H9 (cell line): Measurements from ENCODE around the gene MSI2. TPM values are rescaled to one million over a fixed set of nuclear protein-coding genes. Genes with fewer than 3 reads are reported as not detected.

Source experiments
- DNase-seq: peaks from one replicate; pipeline ENCODE4 v3.0.0-alpha.2; 2017
- H2AFZ ChIP-seq: one replicate; pipeline ENCODE4 v1.6.1; 2013; ENCODE audit warnings: mild to moderate bottlenecking, low read length, control low read depth, moderate library complexity
- H2AK5ac ChIP-seq: 2 replicates; pipeline ENCODE4 v1.6.1; 2013; ENCODE audit warnings: low read length, control low read depth, mixed read lengths; ENCODE audit not compliant: insufficient read length
- H2BK120ac ChIP-seq: one replicate; pipeline ENCODE4 v1.6.1; 2013; ENCODE audit warnings: low read depth, mild to moderate bottlenecking, low read length, control low read depth, inconsistent platforms; ENCODE audit not compliant: poor library complexity, severe bottlenecking
- H2BK12ac ChIP-seq: 2 replicates; pipeline ENCODE4 v1.6.1; 2013; ENCODE audit warnings: low read length, control low read depth, mixed read lengths, low read depth; ENCODE audit not compliant: insufficient read length
- H2BK15ac ChIP-seq: 2 replicates; pipeline ENCODE4 v1.6.1; 2013; ENCODE audit warnings: low read depth, low read length, control low read depth
- H2BK20ac ChIP-seq: one replicate; pipeline ENCODE4 v1.6.1; 2013; ENCODE audit warnings: low read depth, mild to moderate bottlenecking, low read length, control low read depth, inconsistent platforms; ENCODE audit not compliant: poor library complexity, severe bottlenecking
- H2BK5ac ChIP-seq: 2 replicates; pipeline ENCODE4 v1.6.1; 2013; ENCODE audit warnings: low read length, control low read depth, mixed read lengths; ENCODE audit not compliant: insufficient read length
- H3K14ac ChIP-seq: 2 replicates; pipeline ENCODE4 v1.6.1; 2013; ENCODE audit warnings: low read length, control low read depth; ENCODE audit not compliant: insufficient read depth
- H3K18ac ChIP-seq: 2 replicates; pipeline ENCODE4 v1.6.1; 2013; ENCODE audit warnings: low read depth, mild to moderate bottlenecking, mixed read lengths, low read length, control low read depth; ENCODE audit not compliant: insufficient read length
- H3K23ac ChIP-seq: 2 replicates; pipeline ENCODE4 v1.6.1; 2013; ENCODE audit warnings: low read length, control low read depth, mixed read lengths, low read depth; ENCODE audit not compliant: insufficient read length
- H3K23me2 ChIP-seq: 2 replicates; pipeline ENCODE4 v1.6.1; 2013; ENCODE audit warnings: low read depth, mild to moderate bottlenecking, mixed read lengths, low read length, control low read depth; ENCODE audit not compliant: insufficient read length, poor library complexity, severe bottlenecking
- H3K27ac ChIP-seq: 2 replicates; pipeline ENCODE4 v1.5.1; 2013; ENCODE audit warnings: low read length, control low read depth, mixed read lengths, low read depth; ENCODE audit not compliant: insufficient read length
- H3K27me3 ChIP-seq: 2 replicates; pipeline ENCODE4 v1.6.1; 2013; ENCODE audit warnings: low read length, control low read depth, inconsistent platforms; ENCODE audit not compliant: insufficient read depth
- H3K4ac ChIP-seq: 2 replicates; pipeline ENCODE4 v1.6.1; 2013; ENCODE audit warnings: low read depth, mild to moderate bottlenecking, control low read depth, inconsistent platforms, low read length, moderate library complexity
- H3K4me1 ChIP-seq: 2 replicates; pipeline ENCODE4 v1.6.1; 2013; ENCODE audit warnings: low read length, control low read depth, inconsistent platforms; ENCODE audit not compliant: insufficient read depth
- H3K4me2 ChIP-seq: 2 replicates; pipeline ENCODE4 v1.6.1; 2013; ENCODE audit warnings: low read length, control low read depth, mixed read lengths; ENCODE audit not compliant: insufficient read length, insufficient read depth
- H3K56ac ChIP-seq: 2 replicates; pipeline ENCODE4 v1.6.1; 2013; ENCODE audit warnings: low read depth, mild to moderate bottlenecking, mixed read lengths, low read length, control low read depth; ENCODE audit not compliant: insufficient read length
- H3K79me1 ChIP-seq: 2 replicates; pipeline ENCODE4 v1.6.1; 2013; ENCODE audit warnings: low read depth, mild to moderate bottlenecking, moderate library complexity, low read length, control low read depth, inconsistent platforms; ENCODE audit not compliant: insufficient read depth, poor library complexity, severe bottlenecking
- H3K79me2 ChIP-seq: 2 replicates; pipeline ENCODE4 v1.6.1; 2013; ENCODE audit warnings: low read length, control low read depth, inconsistent platforms; ENCODE audit not compliant: insufficient read depth
- H3K9ac ChIP-seq: 2 replicates; pipeline ENCODE4 v1.6.1; 2013; ENCODE audit warnings: low read length, control low read depth, mixed read lengths; ENCODE audit not compliant: insufficient read length; ENCODE audit errors: extremely low read depth
- H3K9me3 ChIP-seq: one replicate; pipeline ENCODE4 v1.6.1; 2013; ENCODE audit warnings: low read depth, low read length, inconsistent platforms; ENCODE audit not compliant: control insufficient read depth
- H3T11ph ChIP-seq: one replicate; pipeline ENCODE4 v1.6.1; 2013; ENCODE audit warnings: mild to moderate bottlenecking, low read length, control low read depth, inconsistent platforms
- H4K20me1 ChIP-seq: one replicate; pipeline ENCODE4 v1.6.1; 2013; ENCODE audit not compliant: control insufficient read depth, insufficient read length, insufficient read depth
- H4K5ac ChIP-seq: 2 replicates; pipeline ENCODE4 v1.6.1; 2013; ENCODE audit warnings: low read depth, mild to moderate bottlenecking, mixed read lengths, low read length, control low read depth; ENCODE audit not compliant: insufficient read length
- H4K8ac ChIP-seq: replicated peaks from 2 replicates; pipeline ENCODE4 v1.6.1; 2013; ENCODE audit warnings: low read length, control low read depth, mixed read lengths, low read depth; ENCODE audit not compliant: insufficient read length
- H4K91ac ChIP-seq: 2 replicates; pipeline ENCODE4 v1.6.1; 2013; ENCODE audit warnings: low read depth, mild to moderate bottlenecking, moderate library complexity, mixed read lengths, low read length, control low read depth; ENCODE audit not compliant: insufficient read length
- H3K27ac Mint-ChIP-seq, 3 experiments: 2 replicates in 2 of 3; 3 replicates in 1 of 3; pipeline ENCODE4 v1.8.0; 2020 to 2021; ENCODE audit warnings: mixed read lengths in 3 of 3, mild to moderate bottlenecking in 1 of 3, moderate library complexity in 1 of 3
- H3K27me3 Mint-ChIP-seq: 2 replicates; pipeline ENCODE4 v1.8.0; 2021; ENCODE audit warnings: low read depth, mild to moderate bottlenecking, moderate library complexity, mixed read lengths
- H3K36me3 Mint-ChIP-seq, 3 experiments: 2 replicates in 2 of 3; 3 replicates in 1 of 3; pipeline ENCODE4 v1.8.0; 2020 to 2021; ENCODE audit warnings: low read depth in 3 of 3, mixed read lengths in 3 of 3; ENCODE audit not compliant: insufficient read depth in 1 of 3
- H3K4me1 Mint-ChIP-seq, 2 experiments: 2 replicates each; pipeline ENCODE4 v1.8.0; 2020; ENCODE audit warnings: mixed read lengths in 2 of 2
- H3K4me3 Mint-ChIP-seq, 2 experiments: 2 replicates in 1 of 2; 3 replicates in 1 of 2; pipeline ENCODE4 v1.8.0; 2020 to 2021; ENCODE audit warnings: mild to moderate bottlenecking in 2 of 2, mixed read lengths in 2 of 2, moderate library complexity in 1 of 2
- H3K9me3 Mint-ChIP-seq, 2 experiments: 2 replicates in 1 of 2; 3 replicates in 1 of 2; pipeline ENCODE4 v1.8.0; 2020; ENCODE audit warnings: mild to moderate bottlenecking in 2 of 2, mixed read lengths in 2 of 2, moderate library complexity in 1 of 2
- WGBS: extraction: QIAGEN DNeasy Blood & Tissue Kit; methylation state at CpG from one replicate; pipeline ENCODE4 v1.1.7; 2013; ENCODE audit warnings: missing lambda C conversion rate, low lambda C conversion rate, mixed read lengths; ENCODE audit not compliant: insufficient read length; ENCODE audit errors: extremely low coverage; 5-methylcytosine and 5-hydroxymethylcytosine counted together
- total RNA-seq: library from RNA; stranded (reverse); gene quantifications from 2 replicates; pipeline ENCODE4 v1.2.1, GENCODE V29; 2021
- TF ChIP-seq, protein P1 (sequence below): fragments of 200-600 bp; sonication (generic); conservative IDR thresholded peaks from 3 replicates; pipeline ENCODE4 v1.8.0; 2021; ENCODE audit warnings: antibody characterized with exemption, mild to moderate bottlenecking

Gene MSI2
- total RNA-seq, 1 experiment from 2014 or later, result 98.5 TPM

DNA sequence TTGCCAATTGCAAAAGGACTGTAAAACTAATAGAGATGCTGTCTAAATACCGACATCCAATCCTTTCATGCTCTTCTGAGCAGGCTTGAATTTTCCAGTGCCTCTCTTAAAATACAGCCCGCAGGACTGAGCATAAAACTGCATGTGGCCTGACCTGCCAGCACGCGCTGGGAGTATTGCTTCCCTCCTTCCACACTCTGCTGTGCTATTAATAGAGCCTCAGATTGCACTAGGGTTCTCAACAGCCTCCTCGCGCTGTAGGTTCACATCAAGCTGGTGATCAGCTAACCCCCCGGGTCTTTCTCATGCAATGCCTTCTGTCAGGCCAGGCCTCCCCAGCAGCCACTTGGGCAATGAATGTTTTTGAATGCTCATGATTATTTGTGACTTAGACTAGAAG lies 14.2 kb upstream of the MSI2 start:
- no peak overlapping the region for H2BK12ac ChIP-seq
- no peaks in the 10 kb centered on the region for H3K23me2 ChIP-seq
- no peak overlapping the region for H2BK120ac ChIP-seq
- Mint-ChIP-seq H3K27ac (no peak overlapping the region), H3K27me3 (peaks cover 7% of the 10 kb centered on the region), H3K9me3 (no peaks in the 10 kb centered on the region; a peak in 1 of 5 replicates), H3K4me3 (no peak overlapping the region), H3K4me1 (peaks cover 11 to 18% of the 10 kb centered on the region in 2 experiments), H3K36me3 (no peaks in the 10 kb centered on the region)
- no peaks in the 10 kb centered on the region for H3K9me3 ChIP-seq
- H4K91ac ChIP-seq, result no peak overlapping the region
- DNase-seq, result no peak
- H2AK5ac ChIP-seq, result no peak overlapping the region
- H3K27ac ChIP-seq, result no peak overlapping the region
- H3K23ac ChIP-seq, result no peak overlapping the region
- no peak overlapping the region for H3K14ac ChIP-seq
- no peaks in the 10 kb centered on the region for H3K79me2 ChIP-seq
- no peaks in the 10 kb centered on the region for H4K20me1 ChIP-seq
- no CpG with 5 or more reads among the region's 7 CpGs for WGBS
- H3T11ph ChIP-seq, result no peak overlapping the region
- no peaks in the 10 kb centered on the region for H3K79me1 ChIP-seq
- no peak overlapping the region for H3K4me2 ChIP-seq
- TF ChIP-seq, protein P1, sequence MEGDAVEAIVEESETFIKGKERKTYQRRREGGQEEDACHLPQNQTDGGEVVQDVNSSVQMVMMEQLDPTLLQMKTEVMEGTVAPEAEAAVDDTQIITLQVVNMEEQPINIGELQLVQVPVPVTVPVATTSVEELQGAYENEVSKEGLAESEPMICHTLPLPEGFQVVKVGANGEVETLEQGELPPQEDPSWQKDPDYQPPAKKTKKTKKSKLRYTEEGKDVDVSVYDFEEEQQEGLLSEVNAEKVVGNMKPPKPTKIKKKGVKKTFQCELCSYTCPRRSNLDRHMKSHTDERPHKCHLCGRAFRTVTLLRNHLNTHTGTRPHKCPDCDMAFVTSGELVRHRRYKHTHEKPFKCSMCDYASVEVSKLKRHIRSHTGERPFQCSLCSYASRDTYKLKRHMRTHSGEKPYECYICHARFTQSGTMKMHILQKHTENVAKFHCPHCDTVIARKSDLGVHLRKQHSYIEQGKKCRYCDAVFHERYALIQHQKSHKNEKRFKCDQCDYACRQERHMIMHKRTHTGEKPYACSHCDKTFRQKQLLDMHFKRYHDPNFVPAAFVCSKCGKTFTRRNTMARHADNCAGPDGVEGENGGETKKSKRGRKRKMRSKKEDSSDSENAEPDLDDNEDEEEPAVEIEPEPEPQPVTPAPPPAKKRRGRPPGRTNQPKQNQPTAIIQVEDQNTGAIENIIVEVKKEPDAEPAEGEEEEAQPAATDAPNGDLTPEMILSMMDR, result no peak
- no peak overlapping the region for H4K5ac ChIP-seq
- H2AFZ ChIP-seq, result no peak overlapping the region
- no peak overlapping the region for H2BK20ac ChIP-seq
- no peak overlapping the region for H2BK5ac ChIP-seq
- H3K18ac ChIP-seq, result no peak overlapping the region
- H4K8ac ChIP-seq, result no peak overlapping the region
- H3K9ac ChIP-seq, result no peak overlapping the region
- no peak overlapping the region for H2BK15ac ChIP-seq
- no peaks in the 10 kb centered on the region for H3K27me3 ChIP-seq
- H3K4ac ChIP-seq, result no peak overlapping the region
- no peak overlapping the region for H3K56ac ChIP-seq
- no peaks in the 10 kb centered on the region for H3K4me1 ChIP-seq
